ENCODE results near the gene FRMD4A. TPM values are rescaled to one million over a fixed set of nuclear protein-coding genes. Genes with fewer than 3 reads are reported as not detected.

FRMD4A gene
- total RNA-seq, 3 donors from 2014 or later = 0.46 to 1.4 (median 0.76) TPM

- no peak for DNase-seq
- H3K4me3 Mint-ChIP-seq = no peak overlapping the region
These were observed 144.5 kb downstream of the FRMD4A start for GRCh38 chr10:14186245-14186644.

GRCh38 chr10:14185316-14186045 lies 145.2 kb downstream of the FRMD4A start:
- Mint-ChIP-seq H3K36me3 (ENCODE audit: insufficient read depth) (no peaks in the 10 kb centered on the region), H3K4me3 (peak overlapping the region; percentile 64), H3K4me1 (ENCODE audit: low read depth) (peaks cover 21% of the 10 kb centered on the region), H3K9me3 (no peaks in the 10 kb centered on the region), H3K27me3 (ENCODE audit: low read depth) (peaks cover 30% of the 10 kb centered on the region)
- peak; percentile 89 to 92 for ATAC-seq
- DNase-seq = no peak

More at GRCh38 chr10:14186245-14186644, 144.5 kb downstream of the FRMD4A start:
- Mint-ChIP-seq H3K36me3 (ENCODE audit: insufficient read depth) (no peaks in the 10 kb centered on the region), H3K9me3 (no peaks in the 10 kb centered on the region), H3K27me3 (ENCODE audit: low read depth) (peaks cover 23% of the 10 kb centered on the region), H3K4me1 (ENCODE audit: low read depth) (peaks cover 21% of the 10 kb centered on the region)
- peak in 1 of 2 donors; percentile 14 for ATAC-seq

- ATAC-seq = peak; percentile 15 to 19
- Mint-ChIP-seq H3K27me3 (ENCODE audit: low read depth) (peaks cover 35% of the 10 kb centered on the region), H3K4me3 (peak overlapping the region; percentile 64), H3K9me3 (no peaks in the 10 kb centered on the region), H3K4me1 (ENCODE audit: low read depth) (peaks cover 21% of the 10 kb centered on the region), H3K36me3 (ENCODE audit: insufficient read depth) (no peaks in the 10 kb centered on the region)
- peak; percentile 9 for DNase-seq
These were observed 145.8 kb downstream of the FRMD4A start for GRCh38 chr10:14184841-14185315.

GRCh38 chr10:14182781-14183180 lies 147.9 kb downstream of the FRMD4A start:
- no peaks in the 10 kb centered on the region for H3K36me3 Mint-ChIP-seq (ENCODE audit: insufficient read depth)
- no peak overlapping the region for H3K4me3 Mint-ChIP-seq
- H3K27me3 Mint-ChIP-seq (ENCODE audit: low read depth) = peaks cover 46% of the 10 kb centered on the region
- H3K9me3 Mint-ChIP-seq = no peaks in the 10 kb centered on the region
- no peak for DNase-seq
- peaks cover 21% of the 10 kb centered on the region for H3K4me1 Mint-ChIP-seq (ENCODE audit: low read depth)
- no peak for ATAC-seq

- no peak for ATAC-seq
- H3K27me3 Mint-ChIP-seq (ENCODE audit: low read depth) = peaks cover 56% of the 10 kb centered on the region
- H3K4me1 Mint-ChIP-seq (ENCODE audit: low read depth) = peaks cover 21% of the 10 kb centered on the region
- DNase-seq = no peak
- H3K4me3 Mint-ChIP-seq = no peak overlapping the region
- no peaks in the 10 kb centered on the region for H3K9me3 Mint-ChIP-seq
- H3K36me3 Mint-ChIP-seq (ENCODE audit: insufficient read depth) = no peaks in the 10 kb centered on the region
These were observed 149.2 kb downstream of the FRMD4A start for GRCh38 chr10:14181567-14181936.

GRCh38 chr10:14180911-14181566 lies 149.7 kb downstream of the FRMD4A start:
- Mint-ChIP-seq H3K4me1 (ENCODE audit: low read depth) (peaks cover 17% of the 10 kb centered on the region), H3K27me3 (ENCODE audit: low read depth) (peaks cover 61% of the 10 kb centered on the region), H3K9me3 (no peaks in the 10 kb centered on the region), H3K4me3 (no peak overlapping the region), H3K36me3 (ENCODE audit: insufficient read depth) (no peaks in the 10 kb centered on the region)
- DNase-seq = no peak
- ATAC-seq = no peak

GRCh38 chr10:14179251-14179650 lies 151.5 kb downstream of the FRMD4A start:
- H3K4me1 Mint-ChIP-seq (ENCODE audit: low read depth) = peaks cover 6% of the 10 kb centered on the region
- peaks cover 74% of the 10 kb centered on the region for H3K27me3 Mint-ChIP-seq (ENCODE audit: low read depth)
- DNase-seq (no peak), ATAC-seq (no peak)
- H3K36me3 Mint-ChIP-seq (ENCODE audit: insufficient read depth) = no peaks in the 10 kb centered on the region
- H3K9me3 Mint-ChIP-seq = no peaks in the 10 kb centered on the region
- H3K4me3 Mint-ChIP-seq = no peak overlapping the region

- ATAC-seq (peak; percentile 74 to 78), DNase-seq (no peak)
- no peaks in the 10 kb centered on the region for H3K36me3 Mint-ChIP-seq (ENCODE audit: insufficient read depth)
- peaks cover 16% of the 10 kb centered on the region for H3K4me1 Mint-ChIP-seq (ENCODE audit: low read depth)
- peak overlapping the region; percentile 81 for H3K4me3 Mint-ChIP-seq
- H3K9me3 Mint-ChIP-seq = no peaks in the 10 kb centered on the region
- H3K27me3 Mint-ChIP-seq (ENCODE audit: low read depth) = peaks cover 71% of the 10 kb centered on the region
These were observed 156.8 kb downstream of the FRMD4A start for GRCh38 chr10:14173706-14174594.

- peaks cover 74% of the 10 kb centered on the region for H3K27me3 Mint-ChIP-seq (ENCODE audit: low read depth)
- no peaks in the 10 kb centered on the region for H3K36me3 Mint-ChIP-seq (ENCODE audit: insufficient read depth)
- DNase-seq = no peak
- peak in 1 of 2 donors; percentile 64 for ATAC-seq
- no peaks in the 10 kb centered on the region for H3K9me3 Mint-ChIP-seq
- H3K4me3 Mint-ChIP-seq = peak overlapping the region; percentile 81
- H3K4me1 Mint-ChIP-seq (ENCODE audit: low read depth) = peaks cover 16% of the 10 kb centered on the region
These were observed 157.4 kb downstream of the FRMD4A start for GRCh38 chr10:14173391-14173705.

- no peak for DNase-seq
- no peaks in the 10 kb centered on the region for H3K36me3 Mint-ChIP-seq (ENCODE audit: insufficient read depth)
- peaks cover 78% of the 10 kb centered on the region for H3K27me3 Mint-ChIP-seq (ENCODE audit: low read depth)
- no peak for ATAC-seq
- no peaks in the 10 kb centered on the region for H3K9me3 Mint-ChIP-seq
- no peak overlapping the region for H3K4me3 Mint-ChIP-seq
- H3K4me1 Mint-ChIP-seq (ENCODE audit: low read depth) = peaks cover 16% of the 10 kb centered on the region
These were observed 158.3 kb downstream of the FRMD4A start for GRCh38 chr10:14172336-14172950.

- peaks cover 16% of the 10 kb centered on the region for H3K4me1 Mint-ChIP-seq (ENCODE audit: low read depth)
- no peaks in the 10 kb centered on the region for H3K9me3 Mint-ChIP-seq
- DNase-seq (no peak), ATAC-seq (no peak)
- H3K36me3 Mint-ChIP-seq (ENCODE audit: insufficient read depth) = no peaks in the 10 kb centered on the region
- peaks cover 76% of the 10 kb centered on the region for H3K27me3 Mint-ChIP-seq (ENCODE audit: low read depth)
- no peak overlapping the region for H3K4me3 Mint-ChIP-seq
These were observed 159.4 kb downstream of the FRMD4A start for GRCh38 chr10:14171336-14171735.

- no peak overlapping the region for H3K4me3 Mint-ChIP-seq
- no peaks in the 10 kb centered on the region for H3K4me1 Mint-ChIP-seq (ENCODE audit: low read depth)
- no peak for DNase-seq
- no peak for ATAC-seq
- H3K36me3 Mint-ChIP-seq (ENCODE audit: insufficient read depth) = no peaks in the 10 kb centered on the region
- H3K27me3 Mint-ChIP-seq (ENCODE audit: low read depth) = peaks cover 34% of the 10 kb centered on the region
- no peaks in the 10 kb centered on the region for H3K9me3 Mint-ChIP-seq
These were observed 167.2 kb downstream of the FRMD4A start for GRCh38 chr10:14163377-14164086.

GRCh38 chr10:14162629-14163344 lies 167.9 kb downstream of the FRMD4A start:
- Mint-ChIP-seq H3K4me3 (no peak overlapping the region), H3K9me3 (no peaks in the 10 kb centered on the region), H3K4me1 (ENCODE audit: low read depth) (no peaks in the 10 kb centered on the region), H3K27me3 (ENCODE audit: low read depth) (peaks cover 32% of the 10 kb centered on the region), H3K36me3 (ENCODE audit: insufficient read depth) (no peaks in the 10 kb centered on the region)
- DNase-seq (no peak), ATAC-seq (no peak)
